ENCODE measurements around the gene KIF25.
"Not testable (repeated sequence)": the region's sequence is repeated elsewhere in the genome, so short reads cannot be mapped to it uniquely, and the experiment has no call there.

The KIF25 gene

GRCh38 chr6:167995731-167996151 lies 1.7 kb upstream of the KIF25 start:
- DNase-seq (ENCODE audit: low read depth) = no peak

GRCh38 chr6:167996424-167997199 lies 859 bp upstream of the KIF25 start:
- DNase-seq (ENCODE audit: low read depth) = no peak

- no peak for DNase-seq (ENCODE audit: low read depth)
Measured at GRCh38 chr6:167998215-167998614, 744 bp downstream of the KIF25 start.

GRCh38 chr6:168000198-168001028 lies 2.9 kb downstream of the KIF25 start:
- no peak for DNase-seq (ENCODE audit: low read depth)

GRCh38 chr6:168001029-168001332 lies 3.5 kb downstream of the KIF25 start:
- no peak for DNase-seq (ENCODE audit: low read depth)

GRCh38 chr6:168001514-168001913 lies 4.0 kb downstream of the KIF25 start:
- not testable (repeated sequence) for DNase-seq (ENCODE audit: low read depth)

- DNase-seq (ENCODE audit: low read depth) = no peak
Measured at GRCh38 chr6:168002804-168003203, 5.3 kb downstream of the KIF25 start.

- no peak for DNase-seq (ENCODE audit: low read depth)
Measured at GRCh38 chr6:168004023-168004422, 6.6 kb downstream of the KIF25 start.

- DNase-seq (ENCODE audit: low read depth) = no peak
Measured at GRCh38 chr6:168004945-168005344, 7.5 kb downstream of the KIF25 start.

GRCh38 chr6:168005796-168006195 lies 8.3 kb downstream of the KIF25 start:
- DNase-seq (ENCODE audit: low read depth) = no peak

GRCh38 chr6:168007592-168008338 lies 10.3 kb downstream of the KIF25 start:
- DNase-seq (ENCODE audit: low read depth) = no peak

- no peak for DNase-seq (ENCODE audit: low read depth)
Measured at GRCh38 chr6:168009331-168009730, 11.9 kb downstream of the KIF25 start.

GRCh38 chr6:168011291-168011690 lies 13.8 kb downstream of the KIF25 start:
- no peak for DNase-seq (ENCODE audit: low read depth)

- DNase-seq (ENCODE audit: low read depth) = no peak
Measured at GRCh38 chr6:168012431-168013249, 15.2 kb downstream of the KIF25 start.

GRCh38 chr6:168013250-168013915 lies 15.9 kb downstream of the KIF25 start:
- DNase-seq (ENCODE audit: low read depth) = no peak

GRCh38 chr6:168014428-168014827 lies 17.0 kb downstream of the KIF25 start:
- DNase-seq (ENCODE audit: low read depth) = no peak

GRCh38 chr6:168015009-168015408 lies 17.5 kb downstream of the KIF25 start:
- no peak for DNase-seq (ENCODE audit: low read depth)

- no peak for DNase-seq (ENCODE audit: low read depth)
Measured at GRCh38 chr6:168015482-168016175, 18.2 kb downstream of the KIF25 start.

- DNase-seq (ENCODE audit: low read depth) = no peak
Measured at GRCh38 chr6:168016176-168016620, 18.7 kb downstream of the KIF25 start.

GRCh38 chr6:168016721-168017525 lies 19.5 kb downstream of the KIF25 start:
- DNase-seq (ENCODE audit: low read depth) = no peak
